DND-41 (cell line): ENCODE results near the gene BRAT1.
"Not testable (repeated sequence)": the region's sequence is repeated elsewhere in the genome, so short reads cannot be mapped to it uniquely, and the experiment has no call there.

Experiments
- EZH2 ChIP-seq: IDR thresholded peaks from 3 replicates; pipeline ENCODE4 v1.6.1; 2012; ENCODE audit warnings: borderline replicate concordance, low read depth, mild to moderate bottlenecking, moderate library complexity, low read length, inconsistent platforms; ENCODE audit not compliant: severe bottlenecking
- TF ChIP-seq, protein P1 (sequence below): IDR thresholded peaks from 2 replicates; pipeline ENCODE4 v1.5.1; 2012; ENCODE audit warnings: borderline replicate concordance, low read length, moderate library complexity, mild to moderate bottlenecking; ENCODE audit not compliant: poor library complexity, severe bottlenecking; ENCODE audit errors: extremely low read depth

DNA sequence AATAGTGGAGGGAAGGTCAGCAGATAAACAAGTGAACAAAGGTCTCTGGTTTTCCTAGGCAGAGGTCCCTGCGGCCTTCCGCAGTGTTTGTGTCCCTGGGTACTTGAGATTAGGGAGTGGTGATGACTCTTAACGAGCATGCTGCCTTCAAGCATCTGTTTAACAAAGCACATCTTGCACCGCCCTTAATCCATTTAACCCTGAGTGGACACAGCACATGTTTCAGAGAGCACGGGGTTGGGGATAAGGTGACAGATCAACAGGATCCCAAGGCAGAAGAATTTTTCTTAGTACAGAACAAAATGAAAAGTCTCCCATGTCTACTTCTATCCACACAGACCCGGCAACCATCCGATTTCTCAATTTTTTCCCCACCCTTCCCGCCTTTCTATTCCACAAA is 21.8 kb downstream of the BRAT1 start:
- TF ChIP-seq, protein P1, sequence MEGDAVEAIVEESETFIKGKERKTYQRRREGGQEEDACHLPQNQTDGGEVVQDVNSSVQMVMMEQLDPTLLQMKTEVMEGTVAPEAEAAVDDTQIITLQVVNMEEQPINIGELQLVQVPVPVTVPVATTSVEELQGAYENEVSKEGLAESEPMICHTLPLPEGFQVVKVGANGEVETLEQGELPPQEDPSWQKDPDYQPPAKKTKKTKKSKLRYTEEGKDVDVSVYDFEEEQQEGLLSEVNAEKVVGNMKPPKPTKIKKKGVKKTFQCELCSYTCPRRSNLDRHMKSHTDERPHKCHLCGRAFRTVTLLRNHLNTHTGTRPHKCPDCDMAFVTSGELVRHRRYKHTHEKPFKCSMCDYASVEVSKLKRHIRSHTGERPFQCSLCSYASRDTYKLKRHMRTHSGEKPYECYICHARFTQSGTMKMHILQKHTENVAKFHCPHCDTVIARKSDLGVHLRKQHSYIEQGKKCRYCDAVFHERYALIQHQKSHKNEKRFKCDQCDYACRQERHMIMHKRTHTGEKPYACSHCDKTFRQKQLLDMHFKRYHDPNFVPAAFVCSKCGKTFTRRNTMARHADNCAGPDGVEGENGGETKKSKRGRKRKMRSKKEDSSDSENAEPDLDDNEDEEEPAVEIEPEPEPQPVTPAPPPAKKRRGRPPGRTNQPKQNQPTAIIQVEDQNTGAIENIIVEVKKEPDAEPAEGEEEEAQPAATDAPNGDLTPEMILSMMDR = not testable (repeated sequence)
- TF ChIP-seq EZH2 = not testable (repeated sequence)
